Fibroblast of lung (primary cell): Measurements from ENCODE around the gene C10orf90. TPM values are rescaled to one million over a fixed set of nuclear protein-coding genes. Genes with fewer than 3 reads are reported as not detected.
A peak's percentile ranks its signal among the peaks of the same experiment; 100 is the strongest.

Experiments used
- DNase-seq, 2 donors: peaks; one replicate each; pipeline versions ENCODE4 v3.0.0 to v3.0.0-alpha.2; 2010; ENCODE audit warnings: low read depth in 2 of 2
- H2AFZ ChIP-seq: 2 replicates; pipeline ENCODE4 v1.5.1; 2012; ENCODE audit warnings: low read length, control low read depth, inconsistent platforms
- H3K27ac ChIP-seq: 2 replicates; pipeline ENCODE4 v1.5.1; 2011; ENCODE audit warnings: low read length, control low read depth; ENCODE audit not compliant: insufficient read depth
- H3K27me3 ChIP-seq: 2 replicates; pipeline ENCODE4 v1.5.1; 2011; ENCODE audit warnings: mild to moderate bottlenecking, low read length; ENCODE audit not compliant: control insufficient read depth, insufficient read depth
- H3K36me3 ChIP-seq: 2 replicates; pipeline ENCODE4 v1.5.1; 2011; ENCODE audit warnings: low read length; ENCODE audit not compliant: control insufficient read depth, insufficient read depth
- H3K4me1 ChIP-seq: 2 replicates; pipeline ENCODE4 v1.5.1; 2011; ENCODE audit warnings: low read length; ENCODE audit not compliant: control insufficient read depth, insufficient read depth; ENCODE audit errors: extremely low read depth
- H3K4me2 ChIP-seq: 2 replicates; pipeline ENCODE4 v1.5.1; 2011; ENCODE audit warnings: low read length, control low read depth; ENCODE audit not compliant: insufficient read depth; ENCODE audit errors: extremely low read depth
- H3K4me3 ChIP-seq, 4 experiments: fragments of 200-600 bp in 1 of 4; sonication (generic) in 1 of 4; replicated peaks in 1 of 4; 2 replicates each; pipeline ENCODE4 v1.5.1; 2011 to 2016; ENCODE audit warnings: low read length in 4 of 4, low read depth in 3 of 4, mild to moderate bottlenecking in 3 of 4, control low read depth in 2 of 4, inconsistent platforms in 1 of 4, mixed read lengths in 1 of 4; ENCODE audit not compliant: insufficient read depth in 1 of 4; ENCODE audit errors: control extremely low read depth in 1 of 4
- H3K79me2 ChIP-seq: 2 replicates; pipeline ENCODE4 v1.5.1; 2012; ENCODE audit warnings: mild to moderate bottlenecking, low read length, inconsistent platforms; ENCODE audit not compliant: control insufficient read depth, insufficient read depth
- H3K9ac ChIP-seq: 2 replicates; pipeline ENCODE4 v1.5.1; 2011; ENCODE audit warnings: mild to moderate bottlenecking, low read length, control low read depth; ENCODE audit not compliant: insufficient read depth
- H3K9me3 ChIP-seq: 2 replicates; pipeline ENCODE4 v1.5.1; 2012; ENCODE audit warnings: low read depth, low read length; ENCODE audit not compliant: control insufficient read depth, insufficient read depth
- H4K20me1 ChIP-seq: 2 replicates; pipeline ENCODE4 v1.5.1; 2011; ENCODE audit warnings: low read length; ENCODE audit not compliant: control insufficient read depth, insufficient read depth; ENCODE audit errors: extremely low read depth
- CTCF ChIP-seq, 2 donors: IDR thresholded peaks in 1 of 2; conservative IDR thresholded peaks in 1 of 2; 1 replicate in 1 of 2; 2 replicates in 1 of 2; pipeline ENCODE4 v1.5.1; 2011 to 2012; ENCODE audit warnings: low read length in 2 of 2, control low read depth in 1 of 2, inconsistent platforms in 1 of 2, low read depth in 1 of 2, mild to moderate bottlenecking in 1 of 2
- EZH2 ChIP-seq: IDR thresholded peaks from 2 replicates; pipeline ENCODE4 v1.5.1; 2012; ENCODE audit warnings: low read length, control low read depth, mild to moderate bottlenecking; ENCODE audit errors: missing control alignments
- polyA plus RNA-seq, 2 donors: library from polyadenylated mRNA; depleted of rRNA in 1 of 2; stranded (reverse) in 1 of 2; unstranded in 1 of 2; fragments of >200 nt; gene quantifications; 2 replicates each; pipeline ENCODE4 v1.2.1, GENCODE V29; 2011 to 2012; ENCODE audit warnings: missing spikeins in 1 of 2
- total RNA-seq: library from RNA; depleted of rRNA; stranded (reverse); fragments of >200 nt; gene quantifications from 2 replicates; pipeline ENCODE4 v1.2.1, GENCODE V29; 2014

The C10orf90 gene
- total and polyA plus RNA-seq, 2 donors (not counting 1 experiment from before 2014, with no cell fraction given): 0.17 to 0.65 TPM

GRCh38 chr10:126501828-126502227 is 168.7 kb downstream of the C10orf90 start:
- Histone ChIP-seq H3K36me3 (no peaks in the 10 kb centered on the region), H3K9me3 (no peaks in the 10 kb centered on the region), H3K27me3 (no peaks in the 10 kb centered on the region), H3K4me2 (no peak overlapping the region), H2AFZ (no peak overlapping the region), H4K20me1 (no peaks in the 10 kb centered on the region), H3K79me2 (no peaks in the 10 kb centered on the region), H3K27ac (no peak overlapping the region), H3K9ac (no peak overlapping the region), H3K4me1 (peaks cover 15% of the 10 kb centered on the region), H3K4me3 (no peak overlapping the region)
- no peak for TF ChIP-seq CTCF (conservative IDR thresholded peaks at IDR 0.05 in 1 of 2, IDR thresholded peaks at IDR 0.05 in 1 of 2; ENCODE audit: low read depth in 1 of 2, low read length in 2 of 2)
- TF ChIP-seq EZH2: no peak
- DNase-seq: no peak

DNA sequence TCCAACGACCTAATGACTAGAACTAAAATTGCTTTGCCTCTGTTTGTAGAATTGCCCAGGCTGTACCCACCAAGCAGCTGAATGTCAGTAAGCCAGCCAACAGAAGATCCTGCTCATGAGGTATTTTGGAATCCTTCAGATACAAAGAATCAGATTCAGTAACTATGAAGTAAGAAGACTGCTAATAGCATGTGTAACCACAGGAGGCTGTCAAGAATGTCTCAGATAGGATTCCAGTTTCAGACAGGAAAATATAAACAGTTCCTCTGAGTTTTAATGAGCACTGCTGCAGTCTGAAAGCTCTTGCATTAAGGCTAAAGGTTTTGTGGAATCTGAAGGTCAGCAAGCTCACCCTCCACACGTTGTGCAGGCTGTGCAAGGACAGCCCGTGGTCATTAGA is 169.6 kb downstream of the C10orf90 start:
- Histone ChIP-seq H3K4me2 (no peak overlapping the region), H4K20me1 (no peaks in the 10 kb centered on the region), H3K27me3 (no peaks in the 10 kb centered on the region), H3K79me2 (no peaks in the 10 kb centered on the region), H3K9ac (no peak overlapping the region), H3K36me3 (no peaks in the 10 kb centered on the region), H3K27ac (no peak overlapping the region), H3K9me3 (no peaks in the 10 kb centered on the region), H3K4me1 (peaks cover 15% of the 10 kb centered on the region), H2AFZ (no peak overlapping the region), H3K4me3 (no peak overlapping the region)
- DNase-seq: peak; percentile 66 to 90
- TF ChIP-seq CTCF (conservative IDR thresholded peaks at IDR 0.05 in 1 of 2, IDR thresholded peaks at IDR 0.05 in 1 of 2; ENCODE audit: low read depth in 1 of 2, low read length in 2 of 2) (peak in 1 of 2 donors; percentile 9), EZH2 (no peak)

DNA sequence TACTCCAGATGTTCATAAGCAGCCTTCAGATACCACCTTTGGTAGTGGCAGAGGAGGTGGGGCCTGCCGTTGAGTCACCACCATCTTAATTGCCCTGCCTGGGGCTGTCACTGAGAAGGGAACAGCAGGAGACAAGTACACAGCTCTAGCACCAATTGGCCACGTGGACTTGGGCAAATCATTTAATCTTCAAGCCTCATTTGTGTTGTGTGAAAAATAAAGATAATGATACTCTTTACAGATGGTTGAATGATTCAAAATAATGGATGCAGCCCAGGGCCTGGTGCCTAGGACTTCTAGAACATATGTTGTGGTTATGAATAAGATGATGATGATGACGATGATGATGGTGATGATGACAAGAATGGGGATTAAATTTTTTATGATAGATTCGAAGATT is 170.3 kb downstream of the C10orf90 start:
- H3K27ac ChIP-seq: no peak overlapping the region
- no peak overlapping the region for H3K4me3 ChIP-seq
- peaks cover 15% of the 10 kb centered on the region for H3K4me1 ChIP-seq
- no peak overlapping the region for H3K4me2 ChIP-seq
- no peaks in the 10 kb centered on the region for H4K20me1 ChIP-seq
- no peaks in the 10 kb centered on the region for H3K9me3 ChIP-seq
- H3K36me3 ChIP-seq: no peaks in the 10 kb centered on the region
- no peak for DNase-seq
- no peak overlapping the region for H2AFZ ChIP-seq
- no peaks in the 10 kb centered on the region for H3K79me2 ChIP-seq
- no peaks in the 10 kb centered on the region for H3K27me3 ChIP-seq
- no peak overlapping the region for H3K9ac ChIP-seq
- TF ChIP-seq EZH2: no peak
- no peak for TF ChIP-seq CTCF (conservative IDR thresholded peaks at IDR 0.05 in 1 of 2, IDR thresholded peaks at IDR 0.05 in 1 of 2; ENCODE audit: low read depth in 1 of 2, low read length in 2 of 2)
